WTC11 (cell line): ENCODE data around the gene IFI27. TPM values are rescaled to one million over a fixed set of nuclear protein-coding genes. Genes with fewer than 3 reads are reported as not detected.

Experiments
- ATAC-seq: fragments of 200-7000 bp; cut with Tn5 transposase; 2 replicates; pipeline ENCODE4 v1.10.0; 2021; ENCODE audit warnings: mild to moderate bottlenecking, moderate library complexity
- CTCF ChIA-PET: fragments of 300-600 bp; sonication (Branson Sonifier 250); formaldehyde crosslinking; loops from one replicate; lab custom pipeline; 2021; ENCODE audit warnings: antibody characterized with exemption; lab: Charles Lee
- POLR2A ChIA-PET: fragments of 350-600 bp; sonication (Branson Sonifier 250); formaldehyde crosslinking; loops from one replicate; lab custom pipeline; 2021; ENCODE audit warnings: antibody characterized with exemption; lab: Charles Lee
- DNase-seq: peaks from one replicate; pipeline ENCODE4 v3.0.0; 2021; ENCODE audit warnings: low spot score
- H3K27ac Mint-ChIP-seq: 2 replicates; pipeline ENCODE4 v1.8.0; 2021; ENCODE audit warnings: mixed read lengths
- H3K27me3 Mint-ChIP-seq: 2 replicates; pipeline ENCODE4 v1.8.0; 2021; ENCODE audit warnings: low read depth, mild to moderate bottlenecking, moderate library complexity, mixed read lengths
- H3K36me3 Mint-ChIP-seq: 2 replicates; pipeline ENCODE4 v1.8.0; 2021; ENCODE audit warnings: mixed read lengths
- H3K4me1 Mint-ChIP-seq: 2 replicates; pipeline ENCODE4 v1.8.0; 2022; ENCODE audit warnings: mixed read lengths
- H3K4me3 Mint-ChIP-seq: 2 replicates; pipeline ENCODE4 v1.8.0; 2021; ENCODE audit warnings: mild to moderate bottlenecking, moderate library complexity, mixed read lengths
- H3K9me3 Mint-ChIP-seq: 2 replicates; pipeline ENCODE4 v1.8.0; 2021; ENCODE audit warnings: mixed read lengths
- ATF6 ChIP-seq: sonication (generic); formaldehyde crosslinking; IDR thresholded peaks from 2 replicates; pipeline ENCODE4 v1.8.1; 2023; ENCODE audit warnings: mild to moderate bottlenecking, missing genetic modification reagents
- CBFB ChIP-seq: sonication (generic); formaldehyde crosslinking; IDR thresholded peaks from 2 replicates; pipeline ENCODE4 v1.8.1; 2022; ENCODE audit warnings: mild to moderate bottlenecking, low read depth, missing genetic modification reagents
- ELF4 ChIP-seq: sonication (generic); formaldehyde crosslinking; IDR thresholded peaks from 2 replicates; pipeline ENCODE4 v1.8.1; 2022; ENCODE audit warnings: low read depth, mild to moderate bottlenecking, moderate library complexity, missing genetic modification reagents
- ESRRA ChIP-seq: sonication (generic); formaldehyde crosslinking; IDR thresholded peaks from 2 replicates; pipeline ENCODE4 v1.8.1; 2022; ENCODE audit warnings: mild to moderate bottlenecking, missing genetic modification reagents, borderline replicate concordance
- FOXK1 ChIP-seq: sonication (generic); formaldehyde crosslinking; IDR thresholded peaks from 2 replicates; pipeline ENCODE4 v1.8.0; 2022; ENCODE audit warnings: mild to moderate bottlenecking, moderate library complexity, missing genetic modification reagents
- FOXP1 ChIP-seq: sonication (generic); formaldehyde crosslinking; IDR thresholded peaks from 2 replicates; pipeline ENCODE4 v1.8.0; 2022; ENCODE audit warnings: missing genetic modification reagents, mild to moderate bottlenecking, moderate library complexity, borderline replicate concordance
- GABPB1 ChIP-seq: sonication (generic); formaldehyde crosslinking; IDR thresholded peaks from 2 replicates; pipeline ENCODE4 v1.8.1; 2023; ENCODE audit warnings: mild to moderate bottlenecking, missing genetic modification reagents
- HMGXB4 ChIP-seq: sonication (generic); formaldehyde crosslinking; IDR thresholded peaks from 2 replicates; pipeline ENCODE4 v1.8.1; 2023; ENCODE audit warnings: mild to moderate bottlenecking, moderate library complexity, missing genetic modification reagents
- IRF1 ChIP-seq: sonication (generic); formaldehyde crosslinking; IDR thresholded peaks from 2 replicates; pipeline ENCODE4 v1.8.0; 2023; ENCODE audit warnings: missing genetic modification reagents
- PRDM15 ChIP-seq: sonication (generic); formaldehyde crosslinking; IDR thresholded peaks from 2 replicates; pipeline ENCODE4 v1.8.0; 2022; ENCODE audit warnings: missing genetic modification reagents
- PRRX2 ChIP-seq: fragments of 250-450 bp; sonication (Bioruptor Pico); IDR thresholded peaks from 2 replicates; pipeline ENCODE4 v1.8.0; 2021; ENCODE audit warnings: mild to moderate bottlenecking
- RELA ChIP-seq: sonication (generic); formaldehyde crosslinking; IDR thresholded peaks from 2 replicates; pipeline ENCODE4 v1.8.1; 2022; ENCODE audit warnings: missing genetic modification reagents, mild to moderate bottlenecking, borderline replicate concordance
- SOX15 ChIP-seq: fragments of 250-450 bp; sonication (Bioruptor Pico); IDR thresholded peaks from 2 replicates; pipeline ENCODE4 v1.9.0; 2021; ENCODE audit warnings: mild to moderate bottlenecking
- STAT6 ChIP-seq: sonication (generic); formaldehyde crosslinking; conservative IDR thresholded peaks from 2 replicates; pipeline ENCODE4 v1.8.1; 2023; ENCODE audit warnings: mild to moderate bottlenecking, low read depth, missing genetic modification reagents, moderate library complexity
- USF2 ChIP-seq: sonication (generic); formaldehyde crosslinking; IDR thresholded peaks from 2 replicates; pipeline ENCODE4 v1.8.1; 2023; ENCODE audit warnings: mild to moderate bottlenecking, missing genetic modification reagents, moderate library complexity
- total RNA-seq: library from RNA; stranded (reverse); gene quantifications from 3 replicates; pipeline ENCODE4 v1.2.3, GENCODE V29; 2021
- TF ChIP-seq, protein P1 (sequence below): sonication (generic); formaldehyde crosslinking; IDR thresholded peaks from 2 replicates; pipeline ENCODE4 v1.8.1; 2022; ENCODE audit warnings: low read depth, missing genetic modification reagents, borderline replicate concordance
- TF ChIP-seq, protein P2 (sequence below): sonication (generic); formaldehyde crosslinking; IDR thresholded peaks from 2 replicates; pipeline ENCODE4 v1.8.1; 2023; ENCODE audit warnings: mild to moderate bottlenecking, missing genetic modification reagents, moderate library complexity

The IFI27 gene
- total RNA-seq, 1 experiment from 2014 or later: 1.8 TPM

DNA sequence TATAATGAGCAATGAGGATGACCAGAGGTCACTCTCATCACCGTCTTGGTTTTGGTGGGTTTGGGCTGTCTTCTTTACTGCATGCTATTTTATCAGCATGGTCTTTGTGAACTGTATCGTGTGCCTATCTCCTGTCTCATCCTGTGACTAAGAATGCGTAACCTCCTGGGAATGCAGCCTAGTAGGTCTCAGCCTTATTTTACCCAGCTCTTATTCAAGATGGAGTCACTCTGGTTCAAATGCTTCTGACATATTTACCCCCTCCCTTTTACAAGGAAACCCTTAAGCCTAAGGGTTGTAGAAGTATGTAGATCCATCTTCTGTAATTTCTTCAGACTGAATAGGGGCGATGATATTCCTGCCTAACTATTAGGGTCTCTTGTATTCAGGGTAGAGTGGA is 21.1 kb upstream of the IFI27 start:
- H3K27me3 Mint-ChIP-seq: no peaks in the 10 kb centered on the region; the same call in 1 of the 2 replicates
- CTCF ChIA-PET: no interaction called here
- POLR2A ChIA-PET: no interaction called here
- TF ChIP-seq ESRRA (CRISPR knock-in tag) (no peak), RELA (CRISPR knock-in tag) (no peak), ATF6 (no peak), FOXK1 (CRISPR knock-in tag) (no peak), PRRX2 (no peak), SOX15 (no peak), CBFB (CRISPR knock-in tag) (no peak), FOXP1 (no peak), PRDM15 (CRISPR knock-in tag) (no peak), ELF4 (no peak), USF2 (no peak), GABPB1 (CRISPR knock-in tag) (no peak), IRF1 (CRISPR knock-in tag) (no peak), HMGXB4 (CRISPR knock-in tag) (no peak), STAT6 (CRISPR knock-in tag) (no peak)
- TF ChIP-seq, protein P1, sequence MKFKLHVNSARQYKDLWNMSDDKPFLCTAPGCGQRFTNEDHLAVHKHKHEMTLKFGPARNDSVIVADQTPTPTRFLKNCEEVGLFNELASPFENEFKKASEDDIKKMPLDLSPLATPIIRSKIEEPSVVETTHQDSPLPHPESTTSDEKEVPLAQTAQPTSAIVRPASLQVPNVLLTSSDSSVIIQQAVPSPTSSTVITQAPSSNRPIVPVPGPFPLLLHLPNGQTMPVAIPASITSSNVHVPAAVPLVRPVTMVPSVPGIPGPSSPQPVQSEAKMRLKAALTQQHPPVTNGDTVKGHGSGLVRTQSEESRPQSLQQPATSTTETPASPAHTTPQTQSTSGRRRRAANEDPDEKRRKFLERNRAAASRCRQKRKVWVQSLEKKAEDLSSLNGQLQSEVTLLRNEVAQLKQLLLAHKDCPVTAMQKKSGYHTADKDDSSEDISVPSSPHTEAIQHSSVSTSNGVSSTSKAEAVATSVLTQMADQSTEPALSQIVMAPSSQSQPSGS (CRISPR knock-in tag): no peak
- TF ChIP-seq, protein P2, sequence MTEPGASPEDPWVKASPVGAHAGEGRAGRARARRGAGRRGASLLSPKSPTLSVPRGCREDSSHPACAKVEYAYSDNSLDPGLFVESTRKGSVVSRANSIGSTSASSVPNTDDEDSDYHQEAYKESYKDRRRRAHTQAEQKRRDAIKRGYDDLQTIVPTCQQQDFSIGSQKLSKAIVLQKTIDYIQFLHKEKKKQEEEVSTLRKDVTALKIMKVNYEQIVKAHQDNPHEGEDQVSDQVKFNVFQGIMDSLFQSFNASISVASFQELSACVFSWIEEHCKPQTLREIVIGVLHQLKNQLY (CRISPR knock-in tag): no peak
- TF ChIP-seq, all 79 proteins: peak for 0
- Mint-ChIP-seq H3K9me3 (peaks cover 5% of the 10 kb centered on the region), H3K36me3 (peaks cover 4% of the 10 kb centered on the region), H3K27ac (no peak overlapping the region), H3K4me3 (no peak overlapping the region), H3K4me1 (no peaks in the 10 kb centered on the region)
- no peak for ATAC-seq
- no peak for DNase-seq
